Measurements from ENCODE around the gene POLN.

POLN gene

DNA sequence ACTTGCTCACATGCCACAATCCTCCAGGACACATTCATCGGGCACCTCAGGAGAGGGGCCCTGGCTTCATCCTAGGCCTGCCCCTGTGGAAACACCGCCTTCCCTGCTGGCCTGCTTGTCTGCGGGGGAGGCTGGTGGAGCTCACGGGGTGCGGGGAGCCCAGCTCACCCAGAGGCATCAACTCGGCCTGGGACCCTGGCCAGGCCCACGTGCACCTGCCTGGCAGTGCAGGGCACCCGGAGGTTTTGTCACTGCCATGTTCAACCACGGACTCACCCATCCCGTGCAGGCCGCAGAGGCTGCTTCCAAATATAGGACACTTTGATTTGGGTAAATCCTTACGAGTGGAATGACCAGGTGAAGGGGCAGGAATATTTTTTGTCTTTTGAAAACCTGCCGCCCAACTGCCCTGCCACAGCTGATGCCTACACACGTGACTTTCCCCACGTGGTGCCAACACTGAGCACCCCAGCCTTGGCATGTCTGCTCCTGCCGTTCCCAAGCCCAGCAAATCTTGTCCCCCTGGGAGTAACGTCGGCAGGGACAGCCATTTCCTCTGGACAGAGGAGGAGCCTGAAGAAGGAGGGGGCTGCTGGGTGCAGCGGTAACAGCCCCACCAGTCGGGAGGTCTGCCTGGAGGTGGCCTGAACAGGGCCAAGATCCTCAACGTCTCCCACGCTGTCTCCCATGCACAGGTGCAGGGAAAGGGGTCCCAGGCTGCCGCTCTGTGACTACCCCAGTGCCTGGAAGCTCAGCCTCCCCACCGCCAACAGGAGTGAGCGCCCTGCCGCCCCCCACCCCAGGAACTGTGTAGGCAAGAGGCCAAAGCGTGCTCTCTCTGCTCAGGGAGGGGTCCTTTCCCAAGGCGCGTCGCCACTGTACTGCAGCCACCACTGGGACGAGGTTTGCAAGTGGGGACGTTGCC, 11.5 kb upstream of the POLN start:
- Mint-ChIP-seq H3K4me3 (no peak overlapping the region), H3K9me3 (no peaks in the 10 kb centered on the region), H3K36me3 (peaks cover 2% of the 10 kb centered on the region), H3K27ac (no peak overlapping the region), H3K4me1 (no peaks in the 10 kb centered on the region), H3K27me3 (no peaks in the 10 kb centered on the region)
- DNase-seq, result no peak
- CTCF ChIA-PET, result no interaction called here

DNA sequence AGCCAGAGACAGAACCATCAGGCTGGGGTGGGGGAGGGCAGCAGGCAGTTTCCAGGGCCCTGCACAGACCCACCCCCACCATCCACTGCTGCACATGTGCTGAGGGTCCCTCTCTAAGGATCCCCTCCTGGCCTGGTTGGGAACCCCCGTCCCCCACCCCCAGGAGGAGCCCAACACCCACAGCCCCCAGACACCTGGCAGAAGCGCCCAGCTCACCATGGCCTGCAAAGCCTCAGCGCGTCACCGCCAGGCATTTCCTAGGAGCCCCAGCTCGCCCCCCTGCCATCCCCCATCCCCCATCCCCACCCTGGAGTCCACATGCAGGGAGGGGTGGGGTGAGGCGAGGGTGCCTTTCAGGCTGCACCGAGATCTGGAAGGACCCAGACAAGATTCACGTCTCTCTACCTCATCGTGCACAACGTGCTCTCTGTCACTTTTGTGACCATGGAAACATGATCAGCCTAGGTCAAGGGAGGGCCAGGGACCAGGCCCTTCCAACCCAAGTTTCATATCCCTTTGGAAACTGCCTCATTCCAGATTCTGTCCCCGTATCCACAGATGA, 10.7 kb upstream of the POLN start:
- Mint-ChIP-seq H3K27ac (no peak overlapping the region), H3K27me3 (no peaks in the 10 kb centered on the region), H3K4me3 (no peak overlapping the region), H3K4me1 (no peaks in the 10 kb centered on the region), H3K9me3 (no peaks in the 10 kb centered on the region), H3K36me3 (peaks cover 2% of the 10 kb centered on the region)
- CTCF ChIA-PET, result no interaction called here
- no peak for DNase-seq

GRCh38 chr4:2251795-2252529, 10.0 kb upstream of the POLN start:
- Mint-ChIP-seq H3K36me3 (peaks cover 2% of the 10 kb centered on the region), H3K27ac (no peak overlapping the region), H3K4me3 (no peak overlapping the region), H3K9me3 (no peaks in the 10 kb centered on the region), H3K4me1 (no peaks in the 10 kb centered on the region), H3K27me3 (no peaks in the 10 kb centered on the region)
- DNase-seq, result no peak
- CTCF ChIA-PET, result interaction anchor here (1.3 kb wide), 1 partner anchor 210 kb away, joined by 3 read pairs; no protein-coding TSS in a partner anchor

GRCh38 chr4:2251073-2251794, 9.3 kb upstream of the POLN start:
- Mint-ChIP-seq H3K27me3 (no peaks in the 10 kb centered on the region), H3K4me3 (no peak overlapping the region), H3K9me3 (no peaks in the 10 kb centered on the region), H3K36me3 (peaks cover 2% of the 10 kb centered on the region), H3K4me1 (no peaks in the 10 kb centered on the region), H3K27ac (no peak overlapping the region)
- DNase-seq, result peak; percentile 18
- CTCF ChIA-PET, result interaction anchor here (1.3 kb wide), 1 partner anchor 211 kb away, joined by 3 read pairs; no protein-coding TSS in a partner anchor

DNA sequence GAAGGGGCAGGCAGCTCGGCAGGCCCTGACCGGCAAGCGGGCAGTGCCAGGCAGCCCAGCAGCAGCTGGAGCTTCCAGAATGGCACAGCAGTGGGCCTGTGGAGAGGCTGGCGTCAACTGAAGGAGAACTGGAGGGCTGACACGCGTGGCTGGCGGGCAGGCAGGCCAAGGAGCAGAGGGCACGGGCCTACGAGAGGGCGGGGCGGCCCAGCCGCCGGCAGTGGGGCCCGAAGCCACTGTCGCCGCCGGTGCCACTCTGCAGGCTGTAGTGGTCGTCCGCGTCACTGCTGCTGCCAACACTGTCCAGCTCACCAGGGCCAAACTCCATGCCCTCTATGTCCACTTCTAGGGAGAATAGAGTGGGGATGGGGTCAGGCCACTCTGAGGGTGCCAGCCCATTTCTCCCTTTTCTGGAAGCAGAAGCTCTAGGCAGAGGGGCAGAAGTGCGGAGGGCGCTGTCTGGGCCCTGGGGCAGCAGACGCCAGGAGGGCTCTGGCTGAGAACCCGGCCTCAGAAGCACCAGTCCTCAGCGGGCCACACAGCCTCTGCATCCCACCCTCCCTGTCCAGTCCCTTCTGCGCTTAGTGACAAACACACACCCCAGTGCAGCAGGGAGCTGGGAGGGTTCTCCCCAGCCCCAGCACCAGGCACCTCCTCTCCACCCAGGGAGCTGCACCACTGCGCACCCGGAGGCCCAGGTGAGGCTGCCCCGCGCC, 8.6 kb upstream of the POLN start:
- Mint-ChIP-seq H3K36me3 (peaks cover 2% of the 10 kb centered on the region), H3K27ac (no peak overlapping the region), H3K4me1 (peaks cover 2% of the 10 kb centered on the region), H3K4me3 (no peak overlapping the region), H3K27me3 (no peaks in the 10 kb centered on the region), H3K9me3 (no peaks in the 10 kb centered on the region)
- CTCF ChIA-PET, result interaction anchor here (1.3 kb wide), 1 partner anchor 212 kb away, joined by 3 read pairs; no protein-coding TSS in a partner anchor
- DNase-seq, result no peak

DNA sequence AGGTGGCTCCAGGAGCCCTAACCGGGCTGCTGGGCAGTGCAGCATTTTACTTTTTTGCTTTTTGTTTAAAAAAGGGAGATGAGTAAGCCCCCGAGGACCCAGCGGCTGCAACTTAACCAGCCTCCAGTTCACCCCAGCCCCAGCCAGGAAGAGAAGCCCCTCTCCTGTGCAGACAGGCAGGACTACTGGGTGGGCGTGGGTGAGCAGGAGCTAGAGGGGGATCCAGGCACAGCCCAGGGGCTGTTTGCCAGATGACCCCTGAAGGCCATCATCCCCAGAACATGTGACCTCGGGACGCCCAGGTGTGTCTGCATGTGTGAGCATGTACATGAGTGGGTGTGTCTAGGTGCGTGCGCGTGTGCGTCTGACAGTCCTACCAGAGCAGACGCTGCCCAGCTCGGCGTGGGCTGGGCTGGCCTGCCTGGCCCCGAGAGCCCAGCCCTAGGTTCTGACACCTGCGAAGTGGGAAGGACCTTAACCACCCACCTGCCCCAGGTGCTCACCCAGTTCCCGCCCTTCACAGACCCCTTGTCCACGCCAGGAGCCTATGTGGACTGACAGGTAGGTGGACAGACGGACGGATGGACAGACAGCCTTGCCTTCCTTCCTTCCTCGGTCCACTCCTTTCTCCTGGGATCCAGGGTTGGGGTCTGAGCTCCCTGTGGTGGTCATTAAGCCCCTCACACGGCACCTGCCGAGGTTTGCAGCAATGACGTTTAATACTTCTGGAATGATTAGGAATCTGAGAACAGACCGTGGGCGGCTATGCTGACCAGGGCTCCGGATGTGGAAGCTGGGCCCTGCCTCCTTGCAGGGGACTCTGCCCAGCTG, 7.8 kb upstream of the POLN start:
- Mint-ChIP-seq H3K36me3 (peaks cover 2% of the 10 kb centered on the region), H3K27ac (no peak overlapping the region), H3K4me3 (no peak overlapping the region), H3K4me1 (peaks cover 10% of the 10 kb centered on the region), H3K27me3 (no peaks in the 10 kb centered on the region), H3K9me3 (no peaks in the 10 kb centered on the region)
- peak; percentile 14 for DNase-seq
- CTCF ChIA-PET, result no interaction called here

DNA sequence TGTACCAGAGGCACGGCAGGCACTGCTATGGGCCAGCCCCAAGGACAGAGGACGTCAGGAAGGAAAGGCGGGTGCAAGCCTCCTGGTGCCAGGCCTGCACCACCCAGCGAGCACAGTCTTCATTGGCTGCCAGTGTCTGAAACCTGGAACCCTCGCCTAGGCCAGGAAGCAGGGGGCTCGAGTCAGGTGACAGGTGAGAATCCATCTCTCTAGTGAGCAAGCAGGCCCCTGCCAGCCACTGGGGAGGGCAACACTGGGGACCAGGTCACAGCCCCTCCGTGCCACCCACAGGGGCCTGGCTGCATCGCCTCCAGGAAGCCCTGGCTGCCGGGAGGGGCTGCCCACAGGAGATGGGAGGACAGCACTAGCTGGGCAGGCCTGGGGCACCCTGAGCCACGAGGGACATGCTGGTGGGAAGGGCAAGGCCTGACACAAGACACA, 6.9 kb upstream of the POLN start:
- CTCF ChIA-PET, result interaction anchor here (0.8 kb wide), 1 partner anchor 9 kb away, joined by 3 read pairs; no protein-coding TSS in a partner anchor
- DNase-seq, result peak; percentile 18

DNA sequence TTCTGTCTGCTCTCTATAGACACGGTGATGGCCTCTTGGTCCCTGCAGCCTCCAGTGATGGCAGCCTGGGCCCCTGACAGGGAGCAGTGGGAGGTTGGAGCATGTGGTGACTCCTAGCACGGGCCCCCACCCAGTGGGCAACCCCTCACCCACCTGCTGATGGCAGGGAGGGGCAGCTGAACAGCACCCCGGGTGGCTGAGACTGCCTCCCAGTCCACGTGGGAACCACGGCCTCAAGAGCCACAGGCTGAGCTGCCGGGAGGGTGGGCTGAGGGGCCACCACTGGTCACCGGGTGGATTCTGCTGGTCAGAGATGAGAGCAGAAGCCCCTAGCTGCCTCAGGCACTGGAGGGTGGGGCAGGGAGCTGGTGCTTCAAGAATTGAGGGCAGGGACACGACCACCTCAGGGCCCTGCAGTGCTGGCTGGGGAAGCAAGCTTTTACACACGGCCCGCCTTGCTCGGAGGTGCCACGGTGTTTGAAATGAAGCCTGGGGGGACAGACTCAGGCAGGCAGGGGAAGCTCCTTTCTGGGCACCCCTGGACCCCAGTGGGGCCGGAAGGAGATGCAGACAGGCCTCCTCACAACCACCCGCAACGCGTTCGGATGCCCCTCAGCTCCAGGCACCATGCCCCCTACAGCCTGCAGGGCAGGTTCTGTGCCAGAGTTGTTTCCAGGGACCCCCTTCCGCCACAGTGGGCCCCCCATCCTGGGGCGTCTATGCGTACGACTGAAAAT, 6.3 kb upstream of the POLN start:
- peaks cover 8% of the 10 kb centered on the region for H3K27me3 Mint-ChIP-seq
- H3K4me1 Mint-ChIP-seq, result peaks cover 18% of the 10 kb centered on the region
- H3K9me3 Mint-ChIP-seq, result no peaks in the 10 kb centered on the region
- H3K36me3 Mint-ChIP-seq, result peaks cover 2% of the 10 kb centered on the region
- CTCF ChIA-PET, result interaction anchor here (0.8 kb wide), 1 partner anchor 9 kb away, joined by 3 read pairs; no protein-coding TSS in a partner anchor
- H3K4me3 Mint-ChIP-seq, result no peak overlapping the region
- H3K27ac Mint-ChIP-seq, result no peak overlapping the region
- DNase-seq, result peak; percentile 18

More for the DNA sequence above, 6.9 kb upstream of the POLN start:
- H3K9me3 Mint-ChIP-seq, result no peaks in the 10 kb centered on the region
- H3K27ac Mint-ChIP-seq, result no peak overlapping the region
- H3K36me3 Mint-ChIP-seq, result peaks cover 2% of the 10 kb centered on the region
- H3K4me3 Mint-ChIP-seq, result no peak overlapping the region
- peaks cover 3% of the 10 kb centered on the region for H3K27me3 Mint-ChIP-seq
- H3K4me1 Mint-ChIP-seq, result peaks cover 13% of the 10 kb centered on the region

DNA sequence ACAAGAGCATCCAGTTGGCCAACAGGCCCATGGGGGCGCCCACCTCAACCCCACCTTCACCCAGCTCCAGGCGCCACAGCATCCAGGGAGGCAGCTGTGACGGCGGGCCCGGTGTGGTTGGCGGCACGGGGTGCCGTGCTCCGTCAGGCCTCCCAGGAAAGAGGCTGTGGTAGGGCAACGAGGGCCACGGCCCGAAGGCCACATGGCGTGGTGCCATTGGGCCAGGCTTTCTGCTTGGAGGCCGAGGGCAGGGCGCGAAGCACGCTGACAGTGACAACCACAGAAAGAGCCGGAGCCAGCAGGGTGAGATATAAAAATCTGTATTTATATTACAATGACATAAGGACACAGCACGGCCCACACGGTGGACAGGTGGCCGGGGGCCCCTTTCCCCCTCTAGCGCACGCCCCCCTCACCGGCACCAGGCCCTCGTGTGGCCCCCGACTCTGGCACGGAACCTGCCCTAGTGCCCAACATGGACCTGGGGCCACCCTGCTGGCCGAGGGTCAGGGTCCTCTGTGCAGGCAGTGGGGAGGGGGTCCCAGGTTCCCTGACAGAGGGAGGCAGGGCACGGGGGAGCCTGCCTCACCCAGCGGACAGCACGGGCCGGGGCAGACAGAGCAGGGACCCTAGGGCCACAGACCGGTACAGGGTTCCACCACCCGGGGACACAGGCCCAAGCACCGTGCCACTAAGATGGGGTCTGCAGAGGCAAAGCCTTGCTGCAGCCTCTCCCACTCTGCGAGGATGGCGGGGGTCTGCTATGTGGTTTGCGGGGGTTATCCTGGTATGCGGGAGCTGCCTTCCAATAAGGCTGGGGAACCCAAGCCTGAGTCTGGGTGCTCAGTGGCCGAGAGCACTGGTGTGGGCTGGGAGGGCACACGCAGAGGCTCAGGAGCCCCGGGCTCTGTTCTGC, 5.5 kb upstream of the POLN start:
- H3K4me3 Mint-ChIP-seq, result no peak overlapping the region
- H3K36me3 Mint-ChIP-seq, result peaks cover 2% of the 10 kb centered on the region
- H3K4me1 Mint-ChIP-seq, result peaks cover 19% of the 10 kb centered on the region
- peak; percentile 20 for DNase-seq
- CTCF ChIA-PET, result no interaction called here
- H3K27ac Mint-ChIP-seq, result no peak overlapping the region
- peaks cover 9% of the 10 kb centered on the region for H3K27me3 Mint-ChIP-seq
- no peaks in the 10 kb centered on the region for H3K9me3 Mint-ChIP-seq

GRCh38 chr4:2246384-2247127, 4.6 kb upstream of the POLN start:
- CTCF ChIA-PET, result no interaction called here
- H3K27me3 Mint-ChIP-seq, result peaks cover 13% of the 10 kb centered on the region
- no peak overlapping the region for H3K27ac Mint-ChIP-seq
- no peak overlapping the region for H3K4me3 Mint-ChIP-seq
- H3K9me3 Mint-ChIP-seq, result no peaks in the 10 kb centered on the region
- H3K4me1 Mint-ChIP-seq, result peaks cover 20% of the 10 kb centered on the region
- peak; percentile 13 for DNase-seq
- peaks cover 2% of the 10 kb centered on the region for H3K36me3 Mint-ChIP-seq

GRCh38 chr4:2245787-2246275, 3.9 kb upstream of the POLN start:
- H3K36me3 Mint-ChIP-seq, result peaks cover 2% of the 10 kb centered on the region
- H3K4me3 Mint-ChIP-seq, result no peak overlapping the region
- DNase-seq, result no peak
- no peaks in the 10 kb centered on the region for H3K9me3 Mint-ChIP-seq
- peaks cover 23% of the 10 kb centered on the region for H3K4me1 Mint-ChIP-seq
- H3K27me3 Mint-ChIP-seq, result peaks cover 13% of the 10 kb centered on the region
- CTCF ChIA-PET, result no interaction called here
- H3K27ac Mint-ChIP-seq, result no peak overlapping the region

All from activated naive CD4-positive, alpha-beta T cell treated with anti-CD3 and anti-CD28 coated beads, Interleukin-2, amount 10 ng/mL, durations not matched to agents 7 days and 5 days (primary cell).